Tongue (tissue), 2 donors: ENCODE data around the gene FRYL. TPM values are rescaled to one million over a fixed set of nuclear protein-coding genes. Genes with fewer than 3 reads are reported as not detected.
A peak's percentile ranks its signal among the peaks of the same experiment; 100 is the strongest.
"Not testable (repeated sequence)": the region's sequence is repeated elsewhere in the genome, so short reads cannot be mapped to it uniquely, and the experiment has no call there.

Source experiments
- DNase-seq: peaks from one replicate; pipeline ENCODE4 v3.0.0-alpha.2; 2015
- total RNA-seq: library from RNA; depleted of rRNA; stranded (reverse); fragments of >200 nt; gene quantifications from one replicate; pipeline ENCODE4 v1.2.3, GENCODE V29; 2014

Gene FRYL
- total RNA-seq, result 95.5 TPM

DNA sequence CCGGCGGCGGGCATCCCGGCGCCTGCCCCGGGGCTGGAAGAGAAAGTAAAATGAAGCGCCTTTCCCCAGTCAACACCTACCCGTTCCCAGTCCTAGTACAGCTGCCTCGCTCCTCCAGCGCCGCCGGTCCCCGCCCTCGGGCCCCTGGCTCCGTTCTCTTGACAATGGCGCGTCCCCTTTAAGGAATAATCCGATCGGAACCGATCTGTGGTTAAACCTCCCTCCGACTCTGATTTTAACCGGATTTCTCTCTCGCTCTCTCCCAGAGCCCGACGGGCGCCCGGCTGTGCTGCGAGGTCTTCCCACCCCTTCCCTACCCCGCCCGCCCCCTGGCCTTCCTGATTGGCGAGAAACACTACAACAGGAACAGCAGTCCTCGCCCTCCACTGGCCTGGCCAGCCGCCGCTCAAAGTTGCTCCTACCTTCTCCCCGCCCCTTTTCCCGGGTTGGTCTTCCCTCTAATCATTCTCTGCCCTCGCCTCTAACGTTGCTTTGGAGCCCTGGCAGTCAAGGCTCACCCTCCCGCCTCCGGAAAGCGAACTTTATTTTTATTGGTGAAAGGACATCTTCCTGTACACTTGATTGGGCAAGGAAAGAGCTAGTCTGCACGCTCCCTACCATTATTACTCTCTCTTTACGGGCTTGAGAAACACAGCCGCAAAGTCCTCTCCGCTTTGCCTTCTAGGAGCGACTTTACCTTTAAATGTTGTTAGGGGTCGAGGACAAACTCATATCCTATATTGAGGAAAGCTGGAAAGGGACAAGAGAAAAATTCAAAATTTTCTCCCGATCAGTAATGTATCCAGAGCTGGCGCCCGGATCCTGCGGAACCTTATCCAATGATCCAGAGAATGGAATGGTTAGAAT lies at the start of gene FRYL:
Gene FRYL (minus strand): TSS at position 282 of the 867 bp plus-strand sequence. CDS start 145,869 bp downstream, outside the sequence.
- peak; percentile 100 for DNase-seq

DNA sequence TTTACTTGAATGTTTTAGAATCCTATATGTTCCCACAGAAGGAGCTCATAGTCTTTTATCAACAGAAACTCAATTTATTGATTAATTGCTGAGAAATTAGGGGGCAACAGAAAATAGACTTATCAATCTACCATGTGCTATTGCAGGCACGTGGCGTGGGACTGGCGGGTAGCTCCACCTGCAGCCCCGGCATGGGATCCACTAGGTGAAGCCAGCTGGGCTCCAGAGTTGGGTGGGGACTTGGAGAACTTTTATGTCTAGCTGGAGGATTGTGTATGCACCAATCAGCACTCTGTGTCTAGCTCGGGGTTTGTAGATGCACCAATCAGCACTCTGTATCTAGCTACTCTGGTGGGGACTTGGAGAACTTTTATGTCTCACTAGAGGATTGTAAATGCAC lies 47.5 kb upstream of the FRYL start:
- DNase-seq, result no peak

DNA sequence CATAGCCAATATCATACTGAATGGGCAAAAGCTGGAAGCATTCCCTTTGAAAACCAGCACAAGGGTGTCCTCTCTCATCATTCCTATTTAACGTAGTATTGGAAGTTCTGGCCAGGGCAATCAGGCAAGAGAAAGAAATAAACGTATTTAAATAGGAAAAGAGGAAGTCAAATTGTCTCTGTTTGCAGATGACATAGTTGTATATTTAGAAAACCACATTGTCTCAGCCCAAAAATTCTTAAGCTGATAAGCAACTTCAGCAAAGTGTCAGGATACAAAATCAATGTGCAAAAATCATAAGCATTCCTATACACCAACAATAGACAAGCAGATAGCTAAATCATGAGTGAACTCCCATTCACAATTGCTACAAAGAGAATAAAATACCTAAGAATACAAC lies 41.4 kb upstream of the FRYL start:
- DNase-seq, result not testable (repeated sequence)

DNA sequence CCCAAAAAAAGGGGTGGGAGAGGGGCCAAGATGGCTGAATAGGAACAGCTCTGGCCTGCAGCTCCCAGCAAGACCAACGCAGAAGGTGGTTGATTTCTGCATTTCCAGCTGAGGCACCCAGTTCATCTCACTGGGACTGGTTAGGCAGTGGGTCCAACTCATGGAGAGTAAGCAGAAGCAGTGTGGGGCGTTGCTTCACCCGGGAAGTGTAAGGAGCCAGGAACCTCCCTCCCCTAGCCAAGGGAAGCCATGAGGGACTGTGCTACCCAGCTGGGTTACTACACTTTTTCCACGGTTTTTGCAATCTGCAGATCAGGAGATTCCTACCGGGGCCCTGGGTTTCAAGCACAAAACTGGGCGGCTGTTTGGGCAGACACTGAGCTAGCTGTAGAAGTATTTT lies 36.9 kb upstream of the FRYL start:
- DNase-seq, result no peak

DNA sequence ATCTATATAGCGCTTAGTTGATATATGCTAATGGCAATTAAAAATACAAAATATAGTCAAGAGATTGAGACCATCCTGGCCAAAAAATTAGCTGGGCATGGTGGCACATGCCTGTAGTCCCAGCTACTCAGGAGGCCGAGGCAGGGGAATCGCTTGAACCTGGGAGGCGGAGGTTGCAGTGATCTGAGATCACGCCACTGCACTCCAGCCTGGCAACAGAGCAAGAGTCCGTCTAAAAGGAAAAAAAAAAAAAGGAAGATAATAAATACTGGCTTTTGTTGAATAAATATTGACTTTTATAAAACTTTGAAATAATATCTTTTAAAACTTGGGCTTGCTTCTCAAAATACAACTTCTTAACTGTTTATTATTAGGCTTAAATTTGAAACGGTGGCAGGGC lies 36.2 kb upstream of the FRYL start:
- DNase-seq, result not testable (repeated sequence)

DNA sequence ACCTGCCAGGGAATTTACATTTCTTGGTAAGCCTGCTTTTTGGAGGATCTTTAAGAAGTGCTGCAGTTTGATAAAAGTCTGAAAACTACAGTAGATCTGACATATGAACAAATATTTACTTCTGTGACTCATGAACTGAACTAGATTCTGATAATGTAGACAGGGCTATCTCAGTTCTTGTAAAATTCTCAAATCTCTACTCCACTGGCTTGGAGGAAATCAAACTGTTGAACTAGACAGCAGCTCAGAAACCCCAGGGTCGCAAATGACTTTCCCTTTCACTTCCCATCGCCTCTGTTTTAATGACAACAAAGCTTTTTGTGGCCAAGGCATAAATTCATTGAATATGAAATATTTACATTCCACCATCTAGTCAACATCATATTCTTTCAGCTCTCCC lies 35.4 kb upstream of the FRYL start:
- no peak for DNase-seq

DNA sequence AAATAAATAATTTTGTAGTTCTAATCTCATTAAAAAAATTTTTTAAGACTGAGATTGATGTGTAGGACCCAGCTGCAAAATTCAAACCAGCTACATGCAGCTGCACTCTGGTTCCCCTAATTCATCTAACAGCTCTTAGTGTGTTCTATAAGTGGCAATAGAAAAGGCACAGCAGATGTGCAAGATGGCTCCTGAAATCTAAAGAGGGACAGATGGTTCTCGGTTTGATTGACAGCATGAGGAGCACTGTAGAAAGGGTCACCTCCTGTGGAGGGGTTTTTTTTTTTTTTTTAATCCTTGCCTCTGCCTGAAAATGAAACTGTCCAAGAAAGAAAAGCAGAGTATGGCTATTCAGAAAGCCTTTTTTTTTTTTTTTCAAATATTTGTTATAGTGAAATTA lies 33.9 kb upstream of the FRYL start:
- DNase-seq, result peak; percentile 74

DNA sequence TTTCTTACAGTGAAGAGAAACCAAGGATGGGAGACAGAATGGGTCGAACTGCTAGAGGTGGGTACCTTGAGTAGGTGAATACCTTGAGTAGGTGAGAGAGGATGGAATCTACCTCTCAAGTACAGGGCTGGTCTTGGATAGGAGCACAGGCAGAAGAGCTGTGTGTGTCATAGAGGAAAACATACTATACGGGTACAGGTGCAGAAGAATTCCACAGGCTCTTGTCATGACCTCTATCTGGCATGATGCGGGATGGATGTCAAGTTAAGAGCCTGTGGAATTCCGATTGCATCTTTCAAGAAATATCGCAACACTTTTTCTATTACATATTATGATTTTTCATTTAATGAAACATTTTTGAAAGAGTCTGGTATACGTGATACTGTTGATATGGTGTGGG lies 32.8 kb upstream of the FRYL start:
- no peak for DNase-seq

DNA sequence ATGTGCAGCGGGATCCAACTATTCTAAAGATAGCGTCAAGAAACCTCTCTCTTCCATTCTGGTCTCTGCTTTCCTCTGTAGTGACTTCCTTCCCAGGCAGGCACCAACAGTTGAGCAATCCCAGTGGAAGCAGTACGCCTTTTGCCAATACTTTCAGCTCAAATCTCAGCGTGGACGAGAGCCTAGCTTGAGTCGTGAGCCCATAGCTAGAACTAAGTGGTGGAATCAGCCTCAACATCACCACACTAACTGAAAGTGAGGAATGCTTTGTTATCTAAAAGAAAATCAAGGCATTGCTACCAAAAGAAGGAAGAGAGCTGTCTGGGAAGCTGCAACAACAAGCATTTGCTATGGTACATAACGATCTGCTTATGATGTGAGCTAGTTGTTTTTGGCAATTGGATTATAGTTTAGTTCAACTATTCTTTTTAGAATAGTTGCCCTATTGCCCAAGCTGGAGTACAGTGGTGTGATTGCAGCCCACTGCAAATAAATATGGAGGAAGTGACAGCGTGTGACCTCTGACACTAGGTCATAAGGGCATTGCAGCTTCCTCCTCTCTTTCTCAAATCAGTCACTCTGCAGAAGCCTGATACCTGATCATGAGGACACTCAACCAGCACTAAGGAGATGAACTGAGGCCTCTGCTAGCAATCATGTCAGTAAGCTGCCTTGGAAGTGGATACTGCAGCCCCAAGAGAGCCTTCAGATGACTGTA lies 24.7 kb upstream of the FRYL start:
- no peak for DNase-seq

DNA sequence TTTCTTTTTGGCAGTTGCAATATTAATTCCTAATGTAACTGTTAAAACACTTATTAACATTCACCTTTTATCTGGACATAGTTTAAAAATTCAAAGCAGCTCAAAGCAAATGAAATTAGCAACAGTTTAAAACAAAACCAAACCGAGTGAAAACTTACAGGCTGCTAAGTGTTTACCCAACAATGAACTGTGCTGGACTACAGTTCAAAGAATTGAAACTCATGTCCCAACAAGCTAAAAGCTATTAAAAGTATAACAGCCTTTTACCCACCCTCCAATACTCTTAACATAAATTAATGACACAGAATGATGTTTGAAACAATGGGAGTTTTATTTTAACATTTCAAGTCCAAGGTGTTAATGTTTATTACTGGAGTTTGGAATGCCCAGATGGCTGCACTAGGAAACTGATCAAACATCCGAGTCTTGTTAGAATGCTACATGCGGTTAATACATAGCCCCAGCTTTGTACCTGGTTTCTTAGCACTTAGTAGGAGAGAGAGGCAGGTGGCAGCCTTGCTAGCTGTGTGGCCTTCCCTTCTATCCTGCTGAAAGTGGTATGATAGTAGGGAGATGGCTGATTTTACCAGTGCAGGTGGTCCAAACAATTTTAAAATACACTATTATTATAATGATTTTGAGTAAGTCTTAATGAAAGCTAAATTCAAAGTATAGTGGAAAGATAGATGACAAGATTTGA lies 21.1 kb upstream of the FRYL start:
- DNase-seq, result no peak

DNA sequence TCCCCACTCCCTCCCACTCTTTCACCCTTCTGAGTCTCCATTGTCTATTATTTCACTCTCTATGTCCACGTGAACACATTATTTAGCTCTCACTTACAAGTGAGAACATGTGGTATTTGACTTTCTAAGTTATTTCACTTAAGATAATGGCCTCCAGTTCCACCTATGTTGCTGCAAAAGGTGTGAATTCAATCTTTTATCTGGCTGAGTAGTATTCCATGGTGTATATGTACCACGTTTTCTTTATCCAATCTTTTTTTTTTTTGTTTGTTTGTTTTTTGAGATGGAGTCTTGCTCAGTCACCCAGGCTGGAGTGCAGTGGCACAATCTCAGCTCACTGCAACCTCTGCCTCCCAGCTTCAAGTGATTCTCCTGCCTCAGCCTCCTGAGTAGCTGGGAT lies 20.1 kb upstream of the FRYL start:
- not testable (repeated sequence) for DNase-seq

DNA sequence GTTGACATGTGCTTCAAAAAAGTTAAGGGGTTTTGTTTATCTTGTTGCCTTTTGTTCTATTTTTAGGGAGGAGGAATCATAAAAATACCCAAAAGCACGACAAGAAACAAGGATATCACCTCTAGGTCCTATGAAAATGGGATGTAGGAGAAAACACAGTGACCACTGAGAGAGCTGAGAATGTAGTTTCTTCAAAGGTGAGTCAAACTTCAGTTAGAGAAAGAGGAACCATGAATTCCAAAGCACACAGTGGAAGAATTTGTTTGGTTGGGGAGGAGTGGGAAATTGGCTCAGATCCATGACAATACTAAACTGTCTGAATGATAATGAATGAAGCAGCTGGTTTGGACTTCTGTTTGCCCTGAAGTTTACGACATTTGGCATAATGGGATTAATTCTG lies 19.1 kb upstream of the FRYL start:
- no peak for DNase-seq

DNA sequence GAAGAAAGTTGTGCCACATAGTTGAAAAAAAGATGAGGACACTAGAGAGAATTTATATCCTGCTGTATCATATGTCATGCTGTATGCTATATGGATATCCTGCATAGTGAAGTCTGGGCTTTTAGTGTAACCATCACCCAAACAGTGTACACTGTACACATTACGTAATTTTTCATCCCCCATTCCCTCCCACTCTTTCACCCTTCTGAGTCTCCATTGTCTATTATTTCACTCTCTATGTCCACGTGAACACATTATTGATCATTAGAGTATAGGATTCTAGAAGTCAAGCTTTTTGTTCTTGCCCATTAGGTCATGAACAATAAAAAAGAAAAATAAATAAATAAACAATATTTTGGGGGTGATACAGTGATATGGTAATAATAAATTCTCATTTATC lies 18.0 kb upstream of the FRYL start:
- DNase-seq, result no peak

DNA sequence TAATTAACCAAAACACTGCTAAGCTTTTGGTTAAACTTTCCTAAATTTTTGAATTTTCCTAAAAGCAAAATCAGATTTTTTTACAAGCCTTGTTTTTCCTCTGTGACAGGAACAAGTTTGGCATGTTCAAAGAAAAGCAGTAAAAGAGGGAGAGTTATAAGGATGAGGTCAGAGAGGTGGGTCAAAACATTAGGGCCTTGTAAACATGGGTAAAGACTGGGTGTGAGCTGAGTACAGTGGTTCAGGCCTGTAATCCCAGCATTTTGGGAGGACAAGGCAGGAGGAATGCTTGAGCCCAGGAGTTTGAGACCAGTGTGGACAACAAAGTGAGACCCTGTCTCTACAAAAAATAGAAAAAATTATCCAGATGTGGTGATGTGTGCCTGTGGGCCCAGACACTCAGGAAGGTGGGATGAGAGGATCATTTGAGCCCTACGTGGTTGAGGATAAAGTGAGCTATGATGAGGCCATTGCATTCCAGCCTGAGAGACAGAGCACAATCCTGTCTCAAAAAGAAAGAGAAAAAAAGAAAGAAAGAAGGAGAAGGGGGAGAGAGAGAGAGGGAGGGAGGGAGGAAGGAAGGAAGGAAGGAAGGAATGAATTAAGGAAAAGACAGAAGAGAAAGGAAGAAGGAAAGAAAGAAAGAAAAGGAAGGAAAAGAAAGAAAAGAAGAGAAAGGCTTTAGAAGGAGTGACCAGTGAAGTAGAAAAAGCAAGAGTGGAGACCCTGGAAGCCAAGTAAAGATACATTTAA lies 17.0 kb upstream of the FRYL start:
- no peak for DNase-seq

DNA sequence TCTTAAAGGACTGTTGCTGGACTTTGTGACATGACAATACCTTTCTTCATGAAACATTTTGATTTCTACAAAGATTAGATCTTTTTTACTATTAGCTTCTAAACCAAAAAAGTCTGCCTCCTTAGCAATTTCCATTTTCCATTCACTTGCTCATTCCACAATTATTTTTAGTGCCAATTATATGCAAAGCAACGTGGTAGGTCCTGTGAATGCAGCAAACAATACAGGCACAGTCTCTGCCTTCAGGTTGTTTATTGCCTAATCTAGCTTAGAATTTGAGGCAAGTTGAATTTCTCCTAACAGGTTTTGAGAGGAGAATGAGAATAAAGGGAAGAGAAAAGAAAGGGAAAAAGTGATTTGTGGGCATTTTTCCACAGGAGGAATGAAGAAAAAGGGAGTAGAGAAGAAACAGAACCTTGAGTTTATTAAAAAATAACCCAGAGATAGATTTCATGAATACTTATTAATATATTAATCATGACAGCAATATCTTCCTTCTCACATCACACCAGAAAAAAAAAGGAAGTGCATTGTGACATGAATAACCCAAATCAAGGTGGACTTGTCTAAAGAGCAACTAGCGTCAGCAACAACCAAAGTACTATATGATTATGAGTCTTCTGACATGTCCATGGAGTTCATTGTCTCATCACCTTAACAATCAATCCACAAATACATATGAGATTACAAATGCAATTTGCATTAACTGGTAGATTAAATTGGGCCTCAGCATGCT lies 16.3 kb upstream of the FRYL start:
- DNase-seq, result no peak

DNA sequence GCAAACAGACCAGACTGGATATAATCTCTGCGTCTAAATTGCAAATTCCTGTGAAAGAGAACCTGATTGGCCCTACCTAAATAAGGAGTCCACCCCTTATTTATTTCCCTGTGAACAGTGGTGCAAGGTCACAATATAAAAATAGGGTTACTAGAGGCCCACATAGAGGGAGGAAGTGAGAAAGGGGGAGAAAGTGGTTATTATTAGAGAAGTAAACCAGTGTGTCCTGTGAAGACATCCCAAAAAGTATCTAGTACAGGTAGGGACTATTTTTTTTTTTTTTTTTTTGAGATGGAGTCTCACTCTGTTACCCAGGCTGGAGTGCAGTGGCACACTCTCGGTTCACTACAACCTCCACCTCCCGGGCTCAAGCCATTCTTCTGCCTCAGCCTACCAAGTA lies 15.0 kb upstream of the FRYL start:
- DNase-seq, result no peak

DNA sequence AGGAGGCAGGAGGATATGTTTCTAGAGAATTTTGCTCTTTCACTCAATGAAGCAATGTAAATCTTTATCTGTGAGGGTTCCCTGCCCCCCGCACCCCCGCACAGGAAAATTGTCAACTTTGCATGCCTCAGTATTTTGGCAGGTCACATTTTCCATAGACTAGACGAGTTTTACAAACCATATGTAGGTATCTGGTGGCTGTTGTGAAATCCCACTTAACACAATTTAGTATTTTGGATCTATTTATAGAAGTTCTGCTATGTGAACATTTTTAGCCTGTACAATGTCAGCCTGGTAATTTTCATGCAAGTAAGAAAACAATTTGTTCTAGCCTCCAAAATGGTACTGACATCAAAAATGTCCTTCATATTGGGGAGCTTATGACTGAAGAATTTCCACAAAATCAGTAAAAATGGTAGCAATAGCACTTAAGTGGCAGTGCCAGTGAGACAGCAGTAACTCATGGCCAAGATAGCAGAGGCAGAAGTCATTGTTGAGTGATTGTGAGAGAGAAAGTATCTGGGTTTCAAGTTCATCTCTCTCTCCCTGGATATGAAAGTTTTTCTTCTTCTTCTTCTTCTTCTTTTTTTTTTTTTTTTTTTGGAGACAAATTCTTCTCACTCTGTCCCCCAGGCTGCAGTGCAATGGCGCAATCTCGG lies 12.4 kb upstream of the FRYL start:
- peak; percentile 21 for DNase-seq

DNA sequence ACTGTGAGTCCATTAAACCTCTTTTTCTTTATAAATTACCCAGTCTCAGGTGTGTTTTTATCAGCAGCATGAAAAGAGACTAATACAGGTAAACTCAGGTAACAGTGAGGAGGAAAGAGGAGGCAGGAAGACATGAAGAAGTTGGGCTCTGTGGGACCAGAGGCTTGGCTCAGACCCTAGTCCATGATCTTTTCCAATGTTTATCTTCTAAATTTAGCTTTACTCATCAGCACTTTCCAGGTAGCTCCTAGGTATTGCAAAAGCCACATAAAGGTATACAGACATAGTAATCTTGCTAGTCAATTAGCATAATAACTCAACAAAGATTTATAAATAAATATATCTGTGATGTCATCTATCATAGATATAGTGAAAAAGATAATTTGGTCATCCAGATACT lies 11.2 kb upstream of the FRYL start:
- DNase-seq, result no peak

DNA sequence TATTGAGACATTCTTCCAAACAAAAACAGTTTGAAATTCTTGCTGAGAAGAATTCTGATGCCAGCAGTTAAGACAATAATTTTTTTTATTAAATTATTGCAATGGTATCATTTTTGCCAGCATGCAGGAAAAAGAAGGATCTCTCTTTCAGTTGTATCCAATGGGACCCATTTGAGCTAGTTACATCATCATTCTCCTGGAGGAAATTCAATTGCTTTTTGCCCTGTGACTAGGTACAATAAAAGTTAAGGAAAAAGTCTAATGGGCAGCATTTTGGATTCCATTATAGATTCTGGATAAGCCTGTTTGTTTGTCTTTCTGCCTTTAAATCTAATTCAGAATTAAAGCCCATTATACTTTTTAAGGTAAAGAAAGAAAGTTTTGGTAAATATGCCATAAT lies 10.5 kb upstream of the FRYL start:
- no peak for DNase-seq

DNA sequence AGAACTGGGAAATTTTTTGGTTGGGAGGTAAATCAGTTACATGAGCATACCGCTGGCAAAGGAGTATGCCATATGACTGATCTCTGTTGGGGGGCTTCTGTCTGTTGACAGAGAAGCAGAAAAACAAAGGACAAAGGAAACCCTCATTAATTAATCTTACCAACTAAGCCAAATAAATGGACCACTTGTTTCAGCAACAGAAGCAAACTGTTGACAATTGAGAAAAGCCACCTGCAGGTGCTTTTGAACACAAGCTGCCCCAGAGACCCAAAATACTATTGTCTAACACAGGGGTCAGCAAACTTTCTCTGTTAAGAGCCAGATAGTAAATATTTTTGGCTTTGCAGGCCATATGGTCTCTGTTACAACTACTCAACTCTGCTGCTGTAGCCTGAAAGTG lies 7.0 kb upstream of the FRYL start:
- DNase-seq, result no peak

DNA sequence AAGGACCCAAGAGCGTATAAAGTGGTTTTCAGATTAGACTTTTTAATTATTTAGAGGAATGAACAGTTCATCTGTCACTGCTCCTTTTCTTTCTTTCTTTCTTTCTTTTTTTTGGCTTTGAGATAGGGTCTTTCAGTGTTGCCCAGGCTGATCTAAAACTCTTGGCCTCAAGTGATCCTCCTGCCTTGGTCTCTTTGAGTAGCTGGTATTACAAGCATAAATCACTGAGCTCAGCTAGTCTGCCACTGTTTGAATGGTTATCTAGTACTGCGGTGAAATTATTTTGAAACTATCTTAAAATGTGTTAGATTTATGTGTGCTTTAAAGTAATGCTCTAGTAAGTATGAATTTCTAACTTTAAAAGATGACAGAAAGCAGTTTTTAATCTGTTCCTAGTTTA lies 6.5 kb upstream of the FRYL start:
- no peak for DNase-seq
